IMR-90 (cell line): Measurements from ENCODE around the gene PDX1.

Source experiments
- CTCF ChIP-seq: conservative IDR thresholded peaks from 2 replicates; pipeline ENCODE4 v1.5.1; 2012; ENCODE audit warnings: mild to moderate bottlenecking, low read depth, low read length, improper control_type of control experiment
- RAD21 ChIP-seq: IDR thresholded peaks from 2 replicates; pipeline ENCODE4 v1.6.1; 2012; ENCODE audit warnings: low read length, improper control_type of control experiment
- RFX5 ChIP-seq: IDR thresholded peaks from 2 replicates; pipeline ENCODE4 v1.8.0; 2012; ENCODE audit warnings: low read depth, mild to moderate bottlenecking, low read length, moderate library complexity

GRCh38 chr13:27965343-27965739 lies 45.5 kb downstream of the PDX1 start:
- TF ChIP-seq RAD21 (no peak), CTCF (no peak), RFX5 (no peak)
